Progenitor cell of endocrine pancreas (in vitro differentiated cells): ENCODE results near the gene LIPT2. TPM values are rescaled to one million over a fixed set of nuclear protein-coding genes. Genes with fewer than 3 reads are reported as not detected.
"Not testable (repeated sequence)": the region's sequence is repeated elsewhere in the genome, so short reads cannot be mapped to it uniquely, and the experiment has no call there.

ENCODE experiments used
- DNase-seq: peaks from one replicate; pipeline ENCODE4 v3.0.0; 2021; ENCODE audit warnings: low spot score; ENCODE audit not compliant: unreplicated experiment
- H3K27ac Mint-ChIP-seq: 2 replicates; pipeline ENCODE4 v1.8.0; 2021; ENCODE audit warnings: mild to moderate bottlenecking, moderate library complexity, mixed read lengths
- H3K27me3 Mint-ChIP-seq: 2 replicates; pipeline ENCODE4 v1.8.0; 2021; ENCODE audit warnings: mixed read lengths
- H3K36me3 Mint-ChIP-seq: 2 replicates; pipeline ENCODE4 v1.8.0; 2022; ENCODE audit warnings: mixed read lengths; ENCODE audit not compliant: insufficient read depth
- H3K4me1 Mint-ChIP-seq: 2 replicates; pipeline ENCODE4 v1.8.0; 2021; ENCODE audit warnings: low read depth, mixed read lengths
- H3K4me3 Mint-ChIP-seq: 2 replicates; pipeline ENCODE4 v1.8.0; 2021; ENCODE audit warnings: low read depth, mild to moderate bottlenecking, moderate library complexity, mixed read lengths
- H3K9me3 Mint-ChIP-seq: 2 replicates; pipeline ENCODE4 v1.8.0; 2021; ENCODE audit warnings: low read depth, mixed read lengths
- long read RNA-seq: library from polyadenylated mRNA; unstranded; transcript quantifications from one replicate; pipeline ENCODE4 v2.0.0, GENCODE V29; 2020
- total RNA-seq: library from RNA; stranded (reverse); gene quantifications from 2 replicates; pipeline ENCODE4 v1.2.1, GENCODE V29; 2021
- TF ChIP-seq, protein P1 (sequence below): fragments of 200-600 bp; sonication (generic); IDR thresholded peaks from one replicate; pipeline ENCODE4 v1.5.0; 2021; ENCODE audit warnings: antibody characterized with exemption, mild to moderate bottlenecking; ENCODE audit not compliant: unreplicated experiment

Gene LIPT2
- total RNA-seq = 8.8 and 9.1 TPM in 2 replicates
- long read RNA-seq, partial matches to known transcripts = 0 of 1 reads
- long read RNA-seq, other reads (novel, unspliced or antisense) = 0 of 1 reads

DNA sequence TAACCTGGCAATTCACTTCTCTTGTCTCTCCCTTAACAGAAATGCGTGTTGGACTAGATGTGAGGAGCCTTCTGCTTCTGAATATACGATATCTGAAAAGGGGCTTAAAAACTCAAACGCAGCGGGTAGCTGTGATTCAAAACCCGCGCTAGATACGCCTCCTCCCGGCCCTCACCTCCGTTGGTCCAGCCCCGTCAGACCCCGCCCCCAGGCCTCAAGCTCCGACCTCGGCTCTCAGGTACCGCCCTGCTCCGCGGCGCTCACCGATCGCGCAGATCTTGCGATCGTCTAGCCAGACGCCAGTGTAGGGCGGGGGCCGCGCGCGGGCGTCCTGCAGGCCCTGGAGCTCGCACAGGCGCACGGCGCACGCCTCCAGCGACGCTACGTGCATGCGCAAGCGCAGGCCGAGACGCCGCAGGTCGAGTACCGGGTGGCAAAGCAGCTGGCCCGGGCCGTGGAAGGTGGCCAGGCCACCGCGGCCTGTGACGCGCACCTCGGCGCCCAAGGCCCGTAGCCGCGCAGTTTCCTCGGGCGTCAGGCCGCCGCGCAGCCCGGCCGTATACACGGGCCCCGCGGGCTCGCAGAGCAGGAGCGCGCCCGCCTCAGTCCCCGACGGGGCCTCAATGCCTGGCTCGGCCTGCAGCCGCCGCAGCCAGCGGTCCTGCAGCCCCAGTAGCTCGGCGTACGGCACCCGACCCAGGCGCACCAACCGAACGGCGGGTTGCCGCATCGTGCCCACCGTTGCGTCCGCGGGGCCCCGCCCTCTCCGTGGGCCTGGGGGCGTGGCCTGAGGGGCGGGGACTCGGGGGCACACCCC, at the start of gene LIPT2:
Gene LIPT2, minus strand, starts transcription at position 751 of the 817 bp plus-strand sequence. Its CDS starts 21 bp downstream, at position 730.
- peak; percentile 92 for DNase-seq
- TF ChIP-seq, protein P1, sequence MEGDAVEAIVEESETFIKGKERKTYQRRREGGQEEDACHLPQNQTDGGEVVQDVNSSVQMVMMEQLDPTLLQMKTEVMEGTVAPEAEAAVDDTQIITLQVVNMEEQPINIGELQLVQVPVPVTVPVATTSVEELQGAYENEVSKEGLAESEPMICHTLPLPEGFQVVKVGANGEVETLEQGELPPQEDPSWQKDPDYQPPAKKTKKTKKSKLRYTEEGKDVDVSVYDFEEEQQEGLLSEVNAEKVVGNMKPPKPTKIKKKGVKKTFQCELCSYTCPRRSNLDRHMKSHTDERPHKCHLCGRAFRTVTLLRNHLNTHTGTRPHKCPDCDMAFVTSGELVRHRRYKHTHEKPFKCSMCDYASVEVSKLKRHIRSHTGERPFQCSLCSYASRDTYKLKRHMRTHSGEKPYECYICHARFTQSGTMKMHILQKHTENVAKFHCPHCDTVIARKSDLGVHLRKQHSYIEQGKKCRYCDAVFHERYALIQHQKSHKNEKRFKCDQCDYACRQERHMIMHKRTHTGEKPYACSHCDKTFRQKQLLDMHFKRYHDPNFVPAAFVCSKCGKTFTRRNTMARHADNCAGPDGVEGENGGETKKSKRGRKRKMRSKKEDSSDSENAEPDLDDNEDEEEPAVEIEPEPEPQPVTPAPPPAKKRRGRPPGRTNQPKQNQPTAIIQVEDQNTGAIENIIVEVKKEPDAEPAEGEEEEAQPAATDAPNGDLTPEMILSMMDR = no peak
- Mint-ChIP-seq H3K4me3 (peak within 1 kb of the TSS; percentile 86), H3K4me1 (peaks cover 12% of the 10 kb centered on the region), H3K9me3 (peaks cover 10% of the 10 kb centered on the region), H3K27me3 (no peaks in the 10 kb centered on the region), H3K27ac (peak within 1 kb of the TSS; percentile 95), H3K36me3 (peaks cover 18% of the 10 kb centered on the region)

DNA sequence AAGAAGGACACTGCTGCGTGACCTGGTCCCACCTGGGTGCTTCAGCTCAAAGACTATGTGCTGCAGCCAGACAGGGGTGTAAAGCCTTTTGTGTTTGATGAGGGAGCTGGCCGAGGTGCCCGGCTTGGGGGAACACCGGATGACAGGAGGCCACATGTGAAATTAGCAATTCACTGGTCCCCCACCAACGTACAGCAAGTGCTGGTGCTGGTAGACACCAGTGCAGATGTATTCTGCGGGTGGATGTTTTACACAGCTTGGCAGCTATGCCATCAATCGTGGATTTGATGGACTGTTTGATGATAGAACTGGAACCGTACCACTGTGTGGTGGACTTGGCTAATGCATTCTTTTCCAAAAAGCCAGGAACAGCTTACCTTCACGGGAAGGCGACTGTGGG, 47.9 kb upstream of the LIPT2 start:
- H3K4me1 Mint-ChIP-seq = peaks cover 4% of the 10 kb centered on the region
- no peak overlapping the region for H3K4me3 Mint-ChIP-seq
- TF ChIP-seq, protein P1 = no peak
- peaks cover 20% of the 10 kb centered on the region for H3K9me3 Mint-ChIP-seq
- no peak overlapping the region for H3K27ac Mint-ChIP-seq
- no peak for DNase-seq
- H3K27me3 Mint-ChIP-seq = no peaks in the 10 kb centered on the region
- H3K36me3 Mint-ChIP-seq = no peaks in the 10 kb centered on the region

DNA sequence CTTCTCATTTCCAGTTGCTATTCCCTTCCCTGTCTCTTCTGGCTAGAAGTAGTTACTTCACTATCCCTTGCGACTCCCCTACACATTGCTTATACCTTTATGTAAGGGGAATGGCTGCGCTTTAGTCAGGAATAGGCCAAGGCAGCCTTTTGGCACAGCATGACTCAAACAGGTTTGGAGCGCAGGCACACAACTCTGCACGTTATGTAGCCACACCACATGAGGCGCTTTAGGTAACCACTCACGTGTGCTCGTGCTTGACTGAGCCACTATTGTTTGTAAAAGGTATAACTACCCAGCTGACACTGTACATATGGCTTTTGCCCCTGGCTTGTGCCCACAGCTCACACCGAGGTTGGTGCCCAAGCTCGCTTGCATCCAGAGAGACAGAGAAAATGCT, 46.7 kb upstream of the LIPT2 start:
- Mint-ChIP-seq H3K4me1 (peaks cover 10% of the 10 kb centered on the region), H3K36me3 (no peaks in the 10 kb centered on the region), H3K27me3 (no peaks in the 10 kb centered on the region), H3K9me3 (peaks cover 20% of the 10 kb centered on the region), H3K4me3 (no peak overlapping the region), H3K27ac (no peak overlapping the region)
- no peak for DNase-seq
- TF ChIP-seq, protein P1 = no peak

DNA sequence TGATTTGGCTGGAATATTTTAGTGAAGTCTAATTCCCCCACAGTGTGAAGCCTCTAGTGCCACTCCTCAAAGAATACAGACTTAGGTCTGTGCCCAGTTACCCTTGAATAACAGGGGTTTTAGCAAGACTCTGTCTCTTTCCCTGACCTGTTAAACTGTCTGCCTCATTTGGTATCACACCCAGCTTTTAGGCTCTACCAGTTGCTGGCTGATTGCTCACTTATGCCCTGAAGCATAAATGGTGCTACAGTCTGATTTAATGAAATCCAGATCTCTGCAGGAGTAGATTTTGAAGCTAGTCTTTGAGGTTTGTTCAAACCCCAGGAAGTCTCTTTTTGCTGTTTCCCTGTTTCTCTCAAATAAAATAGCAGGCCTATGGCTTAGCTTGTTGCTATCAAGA, 45.2 kb upstream of the LIPT2 start:
- Mint-ChIP-seq H3K27me3 (no peaks in the 10 kb centered on the region), H3K9me3 (peaks cover 10% of the 10 kb centered on the region), H3K4me1 (peaks cover 21% of the 10 kb centered on the region), H3K36me3 (no peaks in the 10 kb centered on the region), H3K4me3 (no peak overlapping the region), H3K27ac (no peak overlapping the region)
- TF ChIP-seq, protein P1 = no peak
- DNase-seq = no peak

DNA sequence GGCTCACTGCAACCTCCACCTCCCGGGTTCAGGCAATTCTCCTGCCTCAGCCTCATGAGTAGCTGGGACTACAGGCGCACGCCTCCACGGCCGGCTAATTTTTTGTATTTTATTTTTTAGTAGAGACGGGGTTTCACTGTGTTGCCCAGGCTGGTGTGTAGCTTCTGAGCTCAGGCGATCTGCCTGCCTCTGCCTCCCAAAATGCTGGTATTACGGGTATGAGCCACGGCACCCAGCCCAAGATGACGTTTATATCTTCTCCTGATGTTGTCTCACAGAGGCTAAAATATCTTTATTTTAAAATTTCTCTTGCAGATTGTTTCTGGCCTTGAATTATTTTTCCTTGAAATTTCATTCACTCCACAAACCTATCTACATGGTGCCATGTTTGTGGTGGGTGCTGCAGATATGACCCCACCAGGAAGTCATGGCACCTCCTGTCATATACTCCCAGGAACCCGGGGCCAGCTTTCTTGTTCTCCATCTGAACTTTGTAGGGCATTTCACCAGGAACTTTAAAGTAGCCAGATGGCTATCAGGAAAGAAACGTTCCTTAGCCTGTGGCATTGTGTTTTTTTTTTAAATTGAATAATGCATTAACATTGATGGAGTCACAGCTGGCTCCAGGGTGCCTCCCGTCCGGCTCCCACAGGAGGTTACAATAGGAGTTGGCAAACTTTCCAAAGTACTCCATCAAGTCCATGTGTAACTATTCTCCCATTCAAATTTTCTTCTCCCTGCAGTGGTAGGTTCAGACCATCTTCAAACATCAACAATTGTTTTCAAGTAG, 42.0 kb upstream of the LIPT2 start:
- Mint-ChIP-seq H3K4me1 (peaks cover 32% of the 10 kb centered on the region), H3K27ac (peak overlapping the region; percentile 97), H3K9me3 (peaks cover 11% of the 10 kb centered on the region), H3K36me3 (no peaks in the 10 kb centered on the region), H3K4me3 (no peak overlapping the region), H3K27me3 (no peaks in the 10 kb centered on the region)
- no peak for DNase-seq
- TF ChIP-seq, protein P1 = no peak

DNA sequence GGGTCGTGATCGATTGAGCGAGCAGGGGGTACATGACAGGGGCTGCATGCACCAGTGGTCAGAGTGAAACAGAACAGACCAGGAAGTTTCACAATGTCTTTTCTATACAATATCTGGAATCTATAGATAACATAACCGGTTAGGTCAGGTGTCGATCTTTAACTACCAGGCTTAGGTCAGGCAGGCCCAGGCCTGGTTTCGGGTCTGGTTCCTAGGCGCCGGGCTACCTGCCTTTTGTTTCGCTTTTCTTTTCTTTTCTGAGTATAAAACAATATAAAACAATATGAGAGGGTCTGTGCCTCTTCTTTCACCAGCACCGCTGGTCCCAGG, 41.4 kb upstream of the LIPT2 start:
- H3K27me3 Mint-ChIP-seq, DNase-seq, H3K36me3 Mint-ChIP-seq: not testable (repeated sequence)
- peak overlapping the region; percentile 19 for H3K4me3 Mint-ChIP-seq
- H3K27ac Mint-ChIP-seq = peak overlapping the region; percentile 97
- peaks cover 32% of the 10 kb centered on the region for H3K4me1 Mint-ChIP-seq
- peaks cover 15% of the 10 kb centered on the region for H3K9me3 Mint-ChIP-seq
